ENCODE results near the gene IFFO2.

- TF ChIP-seq ZNF70 (CRISPR knock-in tag; IDR thresholded peaks at IDR 0.05) (no peak), RARB (CRISPR knock-in tag; IDR thresholded peaks at IDR 0.05) (no peak), PPARA (CRISPR knock-in tag; IDR thresholded peaks at IDR 0.05; ENCODE audit: borderline replicate concordance) (no peak), PATZ1 (CRISPR knock-in tag; IDR thresholded peaks at IDR 0.05; ENCODE audit: borderline replicate concordance) (no peak), ZFP30 (CRISPR knock-in tag; IDR thresholded peaks at IDR 0.05) (no peak), OSR1 (CRISPR knock-in tag; IDR thresholded peaks at IDR 0.05) (no peak), ZFP3 (CRISPR knock-in tag; IDR thresholded peaks at IDR 0.05) (no peak), ISL1 (CRISPR knock-in tag; IDR thresholded peaks at IDR 0.05) (no peak), TOX (CRISPR knock-in tag; IDR thresholded peaks at IDR 0.05; ENCODE audit: borderline replicate concordance) (no peak), ESRRG (CRISPR knock-in tag; IDR thresholded peaks at IDR 0.05) (no peak), TCF4 (CRISPR knock-in tag; IDR thresholded peaks at IDR 0.05; ENCODE audit: borderline replicate concordance) (no peak), SNAI2 (CRISPR knock-in tag; IDR thresholded peaks at IDR 0.05) (no peak), BACH2 (CRISPR knock-in tag; IDR thresholded peaks at IDR 0.05; ENCODE audit: borderline replicate concordance) (no peak)
Measured at GRCh38 chr1:18913065-18913835, 43.2 kb downstream of the IFFO2 start.
